ENCODE results near the gene CTDSPL. TPM values are rescaled to one million over a fixed set of nuclear protein-coding genes. Genes with fewer than 3 reads are reported as not detected.

CTDSPL gene
- total and polyA plus RNA-seq, 7 donors, result 2.7 to 24.6 (median 6.8) TPM

- WGBS, 3 donors, result 85 to 95% (median 87%) methylated on average over 3 of the region's 3 CpGs
- Histone ChIP-seq H3K27me3 (ENCODE audit: insufficient read depth in 3 of 3, low read length in 2 of 3) (no peaks in the 10 kb centered on the region), H3K4me1 (peaks cover 16% of the 10 kb centered on the region), H3K36me3 (ENCODE audit: insufficient read depth in 1 of 2, low read depth in 1 of 2) (no peaks in the 10 kb centered on the region), H3K9me3 (no peaks in the 10 kb centered on the region), H3K27ac (no peak overlapping the region), H3K4me3 (no peak overlapping the region)
- TF ChIP-seq CTCF (IDR thresholded peaks at IDR 0.05), result no peak
- intact Hi-C loops (cut with DNase I), result no loop called here
- ATAC-seq (no peak), DNase-seq (no peak)
Measured at GRCh38 chr3:37903734-37904133, 42.1 kb downstream of the CTDSPL start.

GRCh38 chr3:37904601-37905000 is 42.9 kb downstream of the CTDSPL start:
- TF ChIP-seq CTCF (IDR thresholded peaks at IDR 0.05), result no peak
- H3K9me3 ChIP-seq, result no peaks in the 10 kb centered on the region
- ATAC-seq, result peak in 2 of 4 donors; percentile 44 to 53
- 53 to 57% (median 56%) methylated on average over 1 of the region's 1 CpG for WGBS, 3 donors
- no peaks in the 10 kb centered on the region for H3K27me3 ChIP-seq (ENCODE audit: insufficient read depth in 3 of 3, low read length in 2 of 3)
- H3K4me1 ChIP-seq, result peaks cover 16% of the 10 kb centered on the region
- H3K36me3 ChIP-seq (ENCODE audit: insufficient read depth in 1 of 2, low read depth in 1 of 2), result no peaks in the 10 kb centered on the region
- no peak for DNase-seq
- no peak overlapping the region for H3K4me3 ChIP-seq
- intact Hi-C loops (cut with DNase I), result no loop called here
- H3K27ac ChIP-seq, result peak overlapping the region; percentile 13

- peaks cover 16% of the 10 kb centered on the region for H3K4me1 ChIP-seq
- H3K27ac ChIP-seq, result peak overlapping the region; percentile 13
- TF ChIP-seq CTCF (IDR thresholded peaks at IDR 0.05), result no peak
- no peaks in the 10 kb centered on the region for H3K27me3 ChIP-seq (ENCODE audit: insufficient read depth in 3 of 3, low read length in 2 of 3)
- intact Hi-C loops (cut with DNase I), result no loop called here
- ATAC-seq (no peak), DNase-seq (no peak)
- 8 to 21% (median 13%) methylated on average over 1 of the region's 1 CpG for WGBS, 3 donors
- no peaks in the 10 kb centered on the region for H3K36me3 ChIP-seq (ENCODE audit: insufficient read depth in 1 of 2, low read depth in 1 of 2)
- H3K4me3 ChIP-seq, result no peak overlapping the region
- H3K9me3 ChIP-seq, result no peaks in the 10 kb centered on the region
Measured at GRCh38 chr3:37905346-37905745, 43.7 kb downstream of the CTDSPL start.

- peaks cover 16% of the 10 kb centered on the region for H3K4me1 ChIP-seq
- no peak for DNase-seq
- ATAC-seq, result peak; percentile 46 to 79 (median 63)
- WGBS, 3 donors, result 40 to 53% (median 45%) methylated on average over 8 of the region's 8 CpGs
- intact Hi-C loops (cut with DNase I), result no loop called here
- H3K9me3 ChIP-seq, result no peaks in the 10 kb centered on the region
- no peak overlapping the region for H3K4me3 ChIP-seq
- TF ChIP-seq CTCF (IDR thresholded peaks at IDR 0.05), result no peak
- H3K27ac ChIP-seq, result peak overlapping the region; percentile 51
- no peaks in the 10 kb centered on the region for H3K36me3 ChIP-seq (ENCODE audit: insufficient read depth in 1 of 2, low read depth in 1 of 2)
- H3K27me3 ChIP-seq (ENCODE audit: insufficient read depth in 3 of 3, low read length in 2 of 3), result no peaks in the 10 kb centered on the region
Measured at GRCh38 chr3:37905987-37906674, 44.5 kb downstream of the CTDSPL start.

All from psoas muscle (tissue), 8 donors.